HG03039 (cell line): ENCODE measurements around the gene TBC1D9B.
A peak's percentile ranks its signal among the peaks of the same experiment; 100 is the strongest.

ENCODE experiments used
- ATAC-seq: cut with Tn5 transposase; IDR thresholded peaks from one replicate; pipeline ENCODE4 v1.9.1; 2021; ENCODE audit warnings: mild to moderate bottlenecking, moderate library complexity; ENCODE audit not compliant: unreplicated experiment

Gene TBC1D9B

DNA sequence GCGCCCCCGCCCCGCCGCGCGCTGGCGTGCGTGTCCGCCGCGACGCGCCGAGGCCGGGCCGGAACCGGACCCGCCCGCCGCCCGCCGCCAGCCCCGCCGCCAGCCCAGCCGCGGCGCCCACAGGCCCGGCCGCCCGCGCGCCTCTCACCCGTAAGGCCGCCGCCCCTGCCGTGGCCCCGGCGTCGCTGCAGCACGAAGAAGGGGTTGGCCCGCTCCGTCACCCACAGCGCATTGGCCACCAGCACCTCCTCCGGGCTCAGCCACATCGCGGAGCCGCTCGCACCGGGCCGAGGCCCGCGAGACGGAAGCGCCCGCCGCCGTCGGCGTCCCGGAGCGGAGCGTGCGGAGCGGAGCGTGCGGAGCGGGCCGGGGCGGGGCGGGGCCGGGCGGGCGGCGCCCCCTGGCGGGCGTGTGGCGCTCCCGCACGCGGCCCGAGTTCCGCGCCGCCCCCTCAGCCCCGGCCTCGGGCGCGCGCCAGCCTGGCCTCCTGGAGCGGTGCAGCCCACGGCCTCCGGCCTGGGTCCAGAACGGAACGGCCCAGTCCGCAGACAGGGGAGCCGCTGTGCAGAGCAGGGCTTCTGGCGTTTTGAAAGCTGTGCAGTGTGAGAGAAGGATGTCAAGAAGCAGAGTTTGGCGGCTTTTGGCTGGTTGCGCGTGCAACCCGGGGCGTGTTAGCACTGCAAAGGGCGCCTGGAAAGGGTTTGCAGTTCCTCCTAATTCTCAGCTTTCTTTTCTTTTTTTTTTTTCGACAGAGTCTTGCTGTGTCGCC lies at the start of gene TBC1D9B:
Gene TBC1D9B, minus strand, starts transcription at position 342 of the 769 bp plus-strand sequence. Its CDS starts 76 bp downstream, at position 266.
- peak; percentile 76 for ATAC-seq

DNA sequence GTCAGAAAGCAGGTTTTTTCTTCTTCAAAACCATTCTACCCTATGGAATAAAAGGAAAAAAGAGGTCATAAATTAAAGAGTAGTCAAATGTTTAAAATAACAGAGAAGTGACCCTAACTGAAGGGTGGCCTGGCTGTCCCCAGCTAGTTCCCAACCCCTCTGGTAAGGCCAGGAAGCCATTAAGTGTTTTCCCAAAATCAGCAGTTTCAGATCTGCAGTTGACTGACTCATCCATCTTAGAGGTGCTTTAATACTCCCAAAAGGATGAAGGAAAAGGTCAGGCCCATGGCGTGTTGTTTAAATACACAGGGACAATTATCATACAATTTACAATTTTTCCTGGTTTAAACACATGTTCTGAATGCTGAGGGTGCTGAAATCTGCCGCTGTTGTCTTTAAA lies 47.9 kb upstream of the TBC1D9B start:
- ATAC-seq = no peak

DNA sequence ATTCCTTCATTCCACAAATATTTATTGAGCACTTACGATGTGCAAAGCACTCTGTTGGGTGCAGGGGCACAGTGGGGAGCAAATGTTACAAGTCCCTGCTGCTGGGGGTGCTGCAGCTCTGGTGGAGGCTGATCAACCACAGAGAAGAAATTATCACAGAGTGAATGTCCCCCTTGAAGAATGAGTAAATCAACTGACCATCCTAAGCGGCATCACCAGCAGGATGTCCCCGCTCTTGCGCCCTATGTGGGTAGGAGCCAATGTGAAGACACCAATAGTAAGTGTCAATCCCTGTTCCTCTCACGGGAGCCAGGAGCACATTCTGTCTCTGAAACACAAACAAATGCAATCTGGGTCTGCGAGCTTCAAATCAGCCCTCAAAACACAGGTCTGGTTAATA lies 47.4 kb upstream of the TBC1D9B start:
- no peak for ATAC-seq

DNA sequence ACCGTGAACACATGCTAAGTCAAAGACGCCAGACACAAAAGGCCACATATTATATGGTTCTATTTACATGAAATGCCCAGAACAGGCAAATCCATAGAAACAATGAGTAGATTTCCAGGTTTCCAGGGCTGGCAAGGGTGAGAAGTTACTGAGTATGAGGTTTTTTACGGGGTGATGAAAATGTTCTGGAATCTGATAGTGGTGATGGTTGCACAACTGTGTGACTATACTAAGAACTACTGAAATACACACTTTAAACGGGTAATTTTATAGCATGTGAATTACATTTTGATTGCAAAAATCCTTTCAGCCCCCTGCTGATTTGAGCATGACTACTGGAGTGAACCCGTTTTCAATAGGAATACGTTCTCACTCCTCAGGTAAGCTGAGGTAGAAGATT lies 46.7 kb upstream of the TBC1D9B start:
- ATAC-seq = no peak

DNA sequence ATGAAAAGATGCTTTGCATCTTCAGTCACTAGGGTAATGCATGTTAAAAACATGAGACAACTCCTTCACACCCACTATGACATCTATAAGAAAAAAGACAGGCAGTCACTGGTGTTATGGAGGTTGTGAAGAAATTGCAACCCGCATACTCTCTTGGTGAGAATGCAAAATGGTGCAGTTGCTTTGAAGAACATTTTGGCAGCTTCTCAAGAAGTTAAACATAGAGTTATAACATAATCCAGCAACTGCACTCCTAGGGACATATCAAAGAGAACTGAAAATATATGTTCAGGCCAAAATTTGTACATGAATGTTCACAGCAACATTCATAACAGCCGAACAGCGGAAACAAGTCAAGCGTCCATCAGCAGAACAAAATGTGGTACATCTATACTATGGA lies 46.3 kb upstream of the TBC1D9B start:
- ATAC-seq = no peak

DNA sequence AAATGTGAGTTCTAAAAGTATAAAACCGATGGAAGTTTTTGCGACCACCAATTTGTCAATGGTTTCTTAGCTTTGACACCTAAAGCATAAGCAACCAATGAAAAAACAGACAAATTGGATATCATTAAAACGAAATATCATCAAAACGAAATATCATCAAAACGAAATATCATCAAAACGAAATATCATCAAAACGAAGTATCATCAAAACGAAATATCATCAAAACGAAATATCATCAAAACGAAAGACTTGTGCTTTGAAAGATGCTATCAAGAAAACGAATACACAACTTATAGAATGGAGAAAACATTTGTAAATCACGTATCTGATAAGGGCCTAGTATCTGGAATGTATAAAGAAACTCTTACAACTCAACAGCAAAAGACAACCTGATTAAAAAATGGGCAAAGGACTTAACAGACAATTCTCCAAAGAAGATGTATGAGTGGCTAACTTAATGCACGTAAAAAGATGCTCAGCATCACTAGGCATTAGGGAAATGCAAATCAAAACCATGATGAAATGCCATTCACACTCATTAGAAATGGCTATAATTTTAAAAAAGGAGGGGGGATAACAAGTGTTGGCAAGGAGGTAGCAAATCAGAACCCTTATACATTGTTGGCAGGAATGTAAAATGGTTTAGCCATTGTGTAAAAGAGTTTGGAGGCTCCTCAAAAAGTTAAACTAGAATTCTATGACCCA lies 29.4 kb upstream of the TBC1D9B start:
- no peak for ATAC-seq

DNA sequence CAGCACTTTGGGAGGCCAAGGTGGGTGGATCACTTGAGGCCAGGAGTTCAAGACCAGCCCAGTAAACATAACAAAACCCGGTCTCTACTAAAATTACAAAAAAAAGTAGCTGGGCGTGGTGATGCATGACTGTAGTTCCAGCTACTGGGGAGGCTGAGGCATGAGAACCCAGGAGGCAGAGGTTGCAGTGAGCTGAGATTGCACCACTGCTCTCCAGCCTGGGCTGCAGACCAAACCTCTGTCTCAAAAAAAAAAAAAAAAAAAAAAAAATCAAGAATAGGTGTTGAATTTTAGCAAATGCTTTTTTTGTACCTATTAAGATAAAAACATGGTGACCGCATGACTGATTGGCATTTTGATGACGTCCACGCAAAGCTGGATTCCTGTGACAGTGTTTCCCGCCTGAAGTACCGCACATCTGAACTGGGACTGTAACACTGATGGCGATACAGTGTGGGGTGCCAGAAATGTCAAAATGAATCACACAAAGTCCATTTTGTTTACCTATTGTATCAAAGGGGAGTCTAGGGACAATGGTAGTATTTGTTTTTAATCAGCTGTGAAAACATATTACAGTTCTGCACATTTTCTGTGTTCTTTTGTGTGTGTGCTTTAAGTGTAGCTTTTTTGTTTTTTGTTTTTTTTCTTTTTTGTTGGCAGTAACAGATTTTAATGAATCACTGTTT lies 23.2 kb upstream of the TBC1D9B start:
- ATAC-seq = no peak

DNA sequence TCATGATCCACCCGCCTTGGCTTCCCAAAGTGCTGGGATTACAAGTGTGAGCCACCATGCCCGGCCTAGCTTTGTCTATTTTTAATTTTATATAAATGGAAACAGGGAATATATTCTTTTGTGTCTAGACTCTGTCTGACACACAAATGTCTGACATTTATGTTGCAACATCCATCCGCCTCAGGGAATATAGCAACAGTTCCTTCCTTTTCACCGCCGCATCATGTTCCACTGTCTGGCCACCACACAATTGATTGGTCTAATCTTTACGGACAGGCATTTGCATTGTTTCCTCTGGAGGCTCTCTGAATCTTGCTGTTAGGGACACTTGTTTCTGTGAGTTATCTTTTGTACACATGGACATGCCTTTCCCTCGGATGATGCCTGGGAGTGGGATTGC lies 20.1 kb upstream of the TBC1D9B start:
- no peak for ATAC-seq

DNA sequence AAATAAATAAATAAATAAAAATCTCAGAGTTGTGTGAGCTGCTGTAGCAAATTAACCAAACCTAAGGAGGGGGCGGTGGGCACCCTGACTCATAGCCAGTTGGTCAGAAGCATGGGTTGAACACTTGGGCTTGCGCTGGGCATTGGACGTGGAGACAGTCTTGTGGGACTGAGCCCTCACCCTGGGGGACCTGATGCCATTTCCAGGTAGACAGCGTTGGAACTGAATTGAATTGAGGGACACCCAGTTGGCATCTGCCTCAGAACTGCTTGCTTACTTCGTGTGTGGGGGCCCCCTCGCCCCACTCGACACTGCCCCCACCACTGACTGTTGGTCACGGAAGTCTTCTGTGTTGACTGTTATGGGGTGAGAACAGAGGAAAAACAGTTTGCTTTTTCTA lies 19.0 kb upstream of the TBC1D9B start:
- ATAC-seq = no peak

DNA sequence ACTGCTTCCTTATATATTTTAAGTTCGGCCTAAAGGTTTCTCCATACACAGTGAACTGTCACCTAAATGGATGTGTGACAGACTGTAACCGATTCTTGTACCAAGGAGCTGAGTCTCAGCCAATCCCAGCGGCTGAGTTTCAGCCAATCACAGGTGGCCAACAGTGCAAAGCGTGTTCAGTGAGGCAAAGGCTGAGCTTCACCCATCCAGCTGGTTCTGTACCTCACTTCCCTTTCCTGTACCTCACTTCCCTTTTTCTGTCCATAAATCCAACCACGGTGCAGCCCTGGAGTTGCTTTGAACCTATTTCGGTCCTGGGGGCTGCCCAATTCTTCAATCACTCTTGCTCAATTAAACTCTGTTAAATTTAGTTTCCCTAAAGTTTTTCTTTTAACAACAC lies 15.7 kb upstream of the TBC1D9B start:
- ATAC-seq = no peak

DNA sequence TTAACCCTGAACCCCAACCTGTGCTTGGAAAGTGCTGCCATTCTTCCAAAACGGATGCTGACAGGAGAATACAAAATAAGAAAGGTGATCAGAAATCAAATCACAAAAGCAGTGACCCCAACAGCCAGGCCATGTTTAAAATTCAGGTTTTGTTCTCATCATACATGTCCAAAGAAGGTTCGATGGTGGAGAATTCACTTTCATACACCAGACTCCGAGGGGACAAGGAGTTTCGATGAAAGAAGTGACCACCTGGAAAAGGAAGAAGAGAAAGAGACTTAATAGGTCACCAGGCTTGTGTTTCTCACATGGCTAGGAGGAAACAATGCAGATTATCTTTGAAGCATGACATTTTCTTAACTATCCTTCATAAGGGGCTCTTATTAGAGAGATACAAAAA lies 12.5 kb upstream of the TBC1D9B start:
- no peak for ATAC-seq

DNA sequence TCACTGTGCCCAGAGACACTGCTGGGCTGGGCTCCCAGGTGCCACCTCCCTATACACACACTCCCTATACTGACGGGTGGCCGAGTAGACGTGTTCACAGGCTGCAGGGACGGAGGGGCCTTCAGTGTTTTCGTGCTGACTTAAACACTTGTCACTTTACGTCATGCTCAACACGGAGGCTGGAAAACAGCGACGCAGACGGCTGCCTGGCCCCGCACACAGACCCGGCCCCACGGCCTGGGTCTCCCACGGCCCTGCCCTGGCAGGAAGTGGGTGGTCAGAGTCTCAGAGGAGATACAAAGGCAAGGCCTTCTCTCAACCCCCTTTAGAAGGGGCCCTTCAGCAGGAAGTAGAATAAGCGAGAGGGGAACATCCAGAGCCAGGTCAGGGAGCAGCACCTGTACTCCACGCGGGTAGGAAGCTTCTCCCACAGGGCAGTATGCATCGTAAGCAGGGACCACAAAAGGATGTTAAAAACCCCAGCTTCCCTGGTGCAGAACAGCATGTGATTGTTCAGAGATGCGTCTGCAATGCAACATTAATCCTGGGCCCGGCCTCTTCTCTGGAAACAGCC lies 11.9 kb upstream of the TBC1D9B start:
- ATAC-seq = no peak

DNA sequence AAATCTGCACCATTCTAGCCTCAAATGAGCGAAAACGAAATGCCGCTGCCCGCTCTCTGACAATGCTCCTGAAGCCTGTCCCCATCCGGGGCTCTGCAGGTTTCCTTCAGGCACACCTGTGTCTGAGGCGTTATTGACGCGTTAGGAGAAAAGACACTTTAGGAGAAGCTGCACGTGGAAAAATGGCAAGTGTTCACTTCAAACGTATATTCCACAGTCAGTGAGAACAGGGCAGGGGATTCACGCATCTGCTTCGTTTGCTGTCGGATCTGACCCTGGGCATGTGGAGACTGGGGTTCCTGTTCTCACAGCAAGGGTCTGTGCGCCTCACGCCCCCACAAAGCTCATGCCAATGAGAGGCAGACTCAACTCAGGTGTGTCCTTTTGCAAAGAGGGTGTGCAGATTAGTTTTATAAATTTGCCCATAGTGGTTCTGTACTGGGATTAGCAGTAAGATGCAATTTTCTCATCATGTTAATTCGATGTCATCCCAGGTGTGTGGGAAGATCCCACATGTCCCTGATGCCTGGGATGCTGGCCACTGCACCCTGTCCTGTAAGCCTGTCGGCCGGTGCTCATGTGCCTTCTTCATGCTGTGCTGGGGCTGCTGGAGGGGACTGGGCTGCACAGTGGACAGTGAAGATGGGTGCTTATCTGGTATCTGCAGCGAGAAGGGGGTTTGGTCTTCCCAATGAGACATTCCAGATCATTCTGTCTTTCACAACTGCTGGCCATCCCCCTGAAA lies 11.2 kb upstream of the TBC1D9B start:
- no peak for ATAC-seq

DNA sequence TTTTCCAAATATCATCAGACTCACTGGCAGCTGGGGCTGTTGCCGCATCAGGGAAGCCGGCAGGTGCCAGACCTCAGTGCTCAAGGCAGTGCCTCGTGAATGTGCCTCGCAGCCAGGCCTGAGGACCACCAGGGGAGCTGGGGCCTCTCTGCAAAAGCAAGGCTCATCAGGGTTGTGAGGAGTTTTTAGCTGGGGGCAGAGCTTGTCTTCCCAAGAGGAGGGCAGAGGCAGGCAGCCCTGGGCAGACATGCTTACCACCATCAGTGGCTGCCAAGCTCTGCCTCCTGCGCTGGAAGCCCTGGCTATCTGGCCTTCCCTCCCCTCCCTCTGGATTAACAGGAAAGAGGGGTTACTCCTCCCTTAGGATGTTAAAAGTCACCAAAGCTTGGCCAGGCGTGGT lies 8.8 kb upstream of the TBC1D9B start:
- no peak for ATAC-seq

DNA sequence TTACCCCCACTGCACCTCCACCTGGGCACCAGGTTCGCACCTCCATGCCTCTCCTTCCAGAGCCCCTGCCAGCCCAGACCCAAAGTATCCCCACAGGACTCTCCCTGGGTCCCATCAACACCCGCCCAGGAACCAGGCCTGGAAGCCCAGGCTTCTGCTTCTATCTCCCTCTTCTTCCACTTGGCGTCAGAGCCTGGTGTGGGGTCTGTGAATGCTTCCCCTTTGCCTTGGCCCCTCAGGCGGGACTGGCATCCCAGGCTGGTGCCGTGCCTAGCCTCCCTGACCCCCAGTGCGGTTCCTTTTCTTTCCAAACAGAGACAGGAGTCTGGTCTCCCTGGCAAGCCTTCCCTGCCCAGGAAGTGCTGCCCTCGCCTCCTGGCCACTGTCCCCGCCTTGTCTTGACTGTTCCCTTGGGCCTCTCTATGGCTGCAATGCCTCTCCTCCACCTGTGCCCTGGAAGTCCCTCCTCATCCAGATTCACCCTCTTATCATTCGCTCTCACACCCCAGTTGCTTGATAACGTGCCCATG lies 7.8 kb upstream of the TBC1D9B start:
- no peak for ATAC-seq

DNA sequence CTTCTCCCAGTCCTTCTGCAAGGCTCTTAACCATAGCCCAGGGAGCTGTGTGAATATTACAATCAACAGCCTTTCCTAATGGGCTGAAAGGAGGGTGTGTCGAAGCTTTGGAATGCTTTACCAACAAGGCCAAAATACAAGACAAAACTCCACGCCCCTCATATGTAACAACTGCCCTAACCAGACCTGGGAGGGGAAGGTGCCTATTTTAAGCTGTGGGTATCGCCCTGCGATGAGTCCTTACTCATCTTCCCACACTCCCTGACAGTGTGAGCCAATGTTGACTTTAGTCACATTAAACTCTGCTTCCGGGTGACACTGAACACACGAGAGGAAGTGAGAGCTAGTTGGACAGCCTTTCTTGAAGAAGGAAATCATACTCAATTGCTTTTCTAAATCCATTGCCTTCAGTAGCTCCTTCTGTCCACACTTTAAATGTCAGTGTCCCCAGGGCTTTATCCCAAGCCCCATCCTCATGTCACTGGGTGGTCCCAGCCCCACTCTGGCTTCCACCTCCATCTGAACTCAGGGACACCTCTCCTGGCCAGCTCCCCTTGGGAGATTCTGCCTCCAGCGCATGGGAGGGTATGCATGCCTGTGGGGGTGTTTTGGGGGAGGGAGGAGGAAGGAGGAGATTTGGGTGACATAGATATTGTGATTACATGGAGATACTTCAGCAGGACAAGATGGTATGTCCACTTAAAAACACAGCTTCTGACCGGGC lies 6.5 kb upstream of the TBC1D9B start:
- ATAC-seq = no peak

DNA sequence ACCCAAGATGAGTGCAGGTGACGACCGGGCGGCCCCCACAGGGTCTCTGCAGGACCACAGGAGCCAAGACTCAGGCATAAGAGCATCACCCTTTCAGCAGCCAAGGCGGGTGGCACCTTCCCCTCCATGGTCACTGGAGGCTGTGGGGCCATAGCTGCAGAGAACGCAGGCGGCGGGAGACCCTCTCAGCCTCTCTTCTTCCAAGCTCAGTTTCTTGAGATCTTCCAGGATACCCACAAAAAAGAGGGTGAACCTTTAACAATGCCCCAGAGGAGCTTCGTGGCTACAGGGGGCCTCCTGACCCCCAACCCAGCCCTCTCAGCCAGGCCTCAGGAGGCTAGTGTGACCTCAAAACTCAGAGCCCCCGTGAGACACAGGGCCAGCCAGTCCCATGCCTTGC lies 5.8 kb upstream of the TBC1D9B start:
- ATAC-seq = no peak

DNA sequence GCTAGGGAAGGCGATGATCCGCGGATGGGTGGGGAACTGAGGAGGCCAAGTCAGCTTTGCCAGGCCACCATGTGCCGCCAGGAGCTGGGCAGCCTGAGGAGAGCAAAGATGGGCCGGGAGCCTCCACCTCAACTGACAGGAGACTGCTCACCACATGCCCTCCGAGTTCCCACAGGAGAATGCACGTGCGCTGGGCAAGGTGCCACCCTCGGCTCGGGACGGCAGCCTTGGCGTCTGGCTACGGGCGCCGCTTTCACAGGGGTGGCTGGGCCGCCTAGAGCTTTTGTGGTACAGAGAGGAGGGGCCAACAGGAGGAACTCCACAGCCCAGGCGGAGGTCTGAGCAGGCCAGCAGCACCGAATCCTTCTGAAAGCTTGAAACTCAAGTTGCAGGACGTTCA lies 5.3 kb upstream of the TBC1D9B start:
- ATAC-seq = no peak

DNA sequence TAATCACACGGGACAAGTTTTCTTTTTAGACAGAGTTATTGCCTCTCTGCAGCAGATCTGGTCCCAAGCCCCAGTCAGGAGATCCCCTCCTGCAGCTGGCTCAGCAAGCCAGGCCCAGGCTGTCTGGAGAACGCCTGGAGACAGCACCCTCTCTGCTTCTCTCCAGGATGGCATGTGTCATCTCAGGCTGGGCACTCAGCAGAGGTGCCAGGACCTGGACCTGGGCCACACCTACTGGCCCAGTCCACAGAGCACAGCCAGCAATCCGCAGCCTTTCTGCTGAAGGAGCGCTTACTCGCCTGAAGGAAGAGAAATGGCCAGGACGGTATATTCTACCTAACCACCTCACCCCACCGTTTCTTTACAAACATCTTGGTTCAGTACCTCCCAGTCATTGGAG lies 4.7 kb upstream of the TBC1D9B start:
- no peak for ATAC-seq

DNA sequence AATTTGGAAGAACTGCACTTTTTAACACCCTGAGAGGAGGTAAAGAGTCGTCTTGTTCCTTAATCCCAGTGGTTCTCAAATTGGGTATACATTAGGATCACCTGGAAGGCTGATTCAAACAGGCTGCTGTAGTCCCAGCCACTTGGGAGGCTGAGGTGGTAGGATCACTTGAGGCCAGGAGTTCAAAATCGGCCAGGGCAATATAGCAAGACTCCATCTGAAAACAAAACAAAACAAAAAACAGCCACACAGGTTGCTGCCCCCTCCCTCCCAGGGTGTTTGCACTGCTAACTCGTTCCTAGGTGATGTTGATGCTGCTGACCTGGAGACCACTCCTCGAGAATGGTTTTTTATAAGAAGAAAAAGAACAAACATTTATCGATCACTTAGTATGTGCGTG lies 1.5 kb upstream of the TBC1D9B start:
- ATAC-seq = no peak
